Cortex of kidney (tissue), 1 donor: ENCODE data around the gene TMEM191B.
"Not testable (repeated sequence)": the region's sequence is repeated elsewhere in the genome, so short reads cannot be mapped to it uniquely, and the experiment has no call there.

Source experiments
- DNase-seq: peaks from one replicate; lab custom pipeline; 2025; lab: John Stamatoyannopoulos, UW

Gene TMEM191B

GRCh38 chr22:18558516-18558915, 30.9 kb downstream of the TMEM191B start:
- not testable (repeated sequence) for DNase-seq

- not testable (repeated sequence) for DNase-seq
Observed at GRCh38 chr22:18558939-18559338, 31.3 kb downstream of the TMEM191B start.

- DNase-seq: not testable (repeated sequence)
Observed at GRCh38 chr22:18560099-18560974, 32.7 kb downstream of the TMEM191B start.

DNA sequence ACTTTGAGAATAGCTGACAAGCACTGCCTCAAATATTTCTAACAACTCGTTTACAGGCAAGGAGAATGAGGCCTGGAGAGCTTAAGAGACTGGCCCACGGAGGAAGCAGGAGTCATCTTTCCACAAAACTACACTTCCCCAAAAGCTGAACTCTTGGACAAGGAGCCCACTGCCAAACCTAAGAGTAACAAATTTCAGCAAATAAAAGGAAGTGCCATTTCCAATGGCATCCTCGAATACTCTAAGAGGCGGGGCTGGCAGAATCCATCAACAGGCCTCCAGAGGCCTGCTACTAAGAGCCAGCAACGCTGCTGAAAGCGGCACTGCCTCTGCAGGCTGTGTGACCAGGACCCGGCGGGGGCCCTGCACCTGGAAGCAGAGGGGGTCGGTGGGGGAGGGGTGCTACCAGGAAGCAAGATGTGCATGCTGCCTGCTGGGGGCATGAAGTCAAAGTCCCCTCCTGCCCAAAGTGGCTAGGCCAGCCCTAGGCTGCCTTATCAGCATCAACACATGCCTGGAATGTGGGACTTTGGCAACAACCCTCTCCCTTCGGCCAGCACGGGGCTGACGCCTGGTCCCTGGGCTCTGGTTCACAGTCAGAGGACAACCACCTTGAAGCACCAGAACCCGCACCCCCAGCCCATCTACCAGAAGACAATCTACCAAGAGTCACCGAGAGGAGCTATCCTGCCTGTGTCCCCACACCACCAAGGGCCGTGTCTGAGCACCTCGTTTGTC, 43.1 kb downstream of the TMEM191B start:
- DNase-seq: not testable (repeated sequence)

- DNase-seq: not testable (repeated sequence)
Observed at GRCh38 chr22:18573483-18574164, 46.0 kb downstream of the TMEM191B start.

DNA sequence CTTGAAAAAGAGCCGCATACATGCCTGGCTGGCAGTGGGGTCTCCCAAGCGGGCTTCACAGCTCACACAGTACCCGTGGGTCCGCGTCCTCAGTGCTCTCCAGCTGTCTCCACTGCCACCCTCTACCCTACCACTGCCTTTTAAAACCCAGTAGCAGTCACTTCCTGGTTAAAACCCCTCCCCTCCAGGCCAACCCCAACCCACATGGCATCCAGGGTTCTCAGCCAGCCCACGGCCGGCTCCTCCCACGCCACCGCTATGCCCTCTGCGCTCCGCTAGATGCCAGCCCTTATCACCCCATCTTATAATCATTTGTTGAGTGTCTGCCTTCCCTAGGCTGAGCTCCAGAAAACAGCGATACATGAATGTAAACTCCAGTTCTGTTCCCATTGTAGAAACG, 47.0 kb downstream of the TMEM191B start:
- not testable (repeated sequence) for DNase-seq

GRCh38 chr22:18575686-18576085, 48.1 kb downstream of the TMEM191B start:
- DNase-seq: not testable (repeated sequence)

- not testable (repeated sequence) for DNase-seq
Observed at GRCh38 chr22:18577090-18577818, 49.7 kb downstream of the TMEM191B start.

- not testable (repeated sequence) for DNase-seq
Observed at GRCh38 chr22:18577847-18578246, 50.2 kb downstream of the TMEM191B start.
